GM18507 (cell line): Measurements from ENCODE around the gene ATP6V1F.
A peak's percentile ranks its signal among the peaks of the same experiment; 100 is the strongest.
"Not testable (repeated sequence)": the region's sequence is repeated elsewhere in the genome, so short reads cannot be mapped to it uniquely, and the experiment has no call there.

Source experiments
- DNase-seq: peaks from one replicate; pipeline ENCODE4 v3.0.0; 2011; ENCODE audit warnings: low read depth; ENCODE audit not compliant: insufficient read length; ENCODE audit errors: extremely low spot score
- FAIRE-seq: peaks from 2 replicates; lab custom pipeline; 2011; peaks lifted over from hg19 to GRCh38; lab: Jason Lieb, UNC

Gene ATP6V1F

GRCh38 chr7:128909625-128910568 lies 47.2 kb downstream of the ATP6V1F start:
- no peak for FAIRE-seq
- no peak for DNase-seq

GRCh38 chr7:128910569-128910945 lies 47.9 kb downstream of the ATP6V1F start, which contains the start of gene KCP:
TSS of gene KCP (minus strand) at chr7:128910709. CDS start at chr7:128910676, 33 bp downstream.
- no peak for FAIRE-seq
- DNase-seq: no peak

- no peak for DNase-seq
- no peak for FAIRE-seq
Observed at GRCh38 chr7:128911423-128912031, 48.9 kb downstream of the ATP6V1F start.

GRCh38 chr7:128912281-128912680 lies 49.6 kb downstream of the ATP6V1F start:
- FAIRE-seq: no peak

GRCh38 chr7:128912709-128913495 lies 50.2 kb downstream of the ATP6V1F start:
- FAIRE-seq, DNase-seq: not testable (repeated sequence)

More at GRCh38 chr7:128912281-128912680, 49.6 kb downstream of the ATP6V1F start:
- DNase-seq: no peak

- DNase-seq (no peak), FAIRE-seq (no peak)
Observed at GRCh38 chr7:128913870-128914565, 51.4 kb downstream of the ATP6V1F start.

GRCh38 chr7:128914566-128915151 lies 52.0 kb downstream of the ATP6V1F start:
- DNase-seq: no peak
- FAIRE-seq: peak; percentile 74

- DNase-seq (no peak), FAIRE-seq (no peak)
Observed at GRCh38 chr7:128915271-128915819, 52.7 kb downstream of the ATP6V1F start.
